HG02798 (cell line): ENCODE results near the gene CAPRIN2.

Source experiments
- ATAC-seq: cut with Tn5 transposase; IDR thresholded peaks from one replicate; pipeline ENCODE4 v1.9.1; 2021; ENCODE audit warnings: mild to moderate bottlenecking; ENCODE audit not compliant: unreplicated experiment, poor library complexity

CAPRIN2 gene

GRCh38 chr12:30754750-30755394 is at the start of gene CAPRIN2:
CAPRIN2 (minus strand) TSS chr12:30754951; CDS start chr12:30753520, 1,431 bp downstream.
- ATAC-seq = peak; percentile 96

- ATAC-seq = no peak
Measured at GRCh38 chr12:30797689-30798088, 42.9 kb upstream of the CAPRIN2 start.

GRCh38 chr12:30796891-30797371 is 42.2 kb upstream of the CAPRIN2 start:
- ATAC-seq = no peak

DNA sequence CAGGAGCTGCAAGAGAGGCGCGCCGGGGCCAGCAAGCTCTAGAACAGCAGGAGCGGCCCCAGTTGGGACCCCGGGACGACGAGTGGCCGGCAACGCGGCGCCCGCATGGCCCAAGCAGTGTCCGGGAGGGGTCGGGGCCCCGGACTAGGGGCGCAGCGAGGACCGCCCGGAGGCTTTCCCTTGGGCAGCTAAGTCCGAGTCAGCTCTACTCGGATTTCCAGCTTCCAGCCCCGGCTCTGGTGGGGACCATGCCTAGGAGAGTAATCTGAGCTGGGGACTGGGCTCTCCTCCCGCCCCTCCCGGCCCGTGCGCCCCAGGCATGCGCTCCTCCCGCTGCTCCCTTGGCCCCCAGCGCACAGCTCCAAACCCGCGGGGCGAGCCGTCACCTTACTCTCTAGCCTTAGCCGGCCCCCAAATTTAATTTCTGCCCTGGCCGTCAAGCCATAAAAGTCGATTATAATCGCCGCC is 41.6 kb upstream of the CAPRIN2 start:
- no peak for ATAC-seq

- peak; percentile 81 for ATAC-seq
Measured at GRCh38 chr12:30795410-30796312, 40.9 kb upstream of the CAPRIN2 start.

DNA sequence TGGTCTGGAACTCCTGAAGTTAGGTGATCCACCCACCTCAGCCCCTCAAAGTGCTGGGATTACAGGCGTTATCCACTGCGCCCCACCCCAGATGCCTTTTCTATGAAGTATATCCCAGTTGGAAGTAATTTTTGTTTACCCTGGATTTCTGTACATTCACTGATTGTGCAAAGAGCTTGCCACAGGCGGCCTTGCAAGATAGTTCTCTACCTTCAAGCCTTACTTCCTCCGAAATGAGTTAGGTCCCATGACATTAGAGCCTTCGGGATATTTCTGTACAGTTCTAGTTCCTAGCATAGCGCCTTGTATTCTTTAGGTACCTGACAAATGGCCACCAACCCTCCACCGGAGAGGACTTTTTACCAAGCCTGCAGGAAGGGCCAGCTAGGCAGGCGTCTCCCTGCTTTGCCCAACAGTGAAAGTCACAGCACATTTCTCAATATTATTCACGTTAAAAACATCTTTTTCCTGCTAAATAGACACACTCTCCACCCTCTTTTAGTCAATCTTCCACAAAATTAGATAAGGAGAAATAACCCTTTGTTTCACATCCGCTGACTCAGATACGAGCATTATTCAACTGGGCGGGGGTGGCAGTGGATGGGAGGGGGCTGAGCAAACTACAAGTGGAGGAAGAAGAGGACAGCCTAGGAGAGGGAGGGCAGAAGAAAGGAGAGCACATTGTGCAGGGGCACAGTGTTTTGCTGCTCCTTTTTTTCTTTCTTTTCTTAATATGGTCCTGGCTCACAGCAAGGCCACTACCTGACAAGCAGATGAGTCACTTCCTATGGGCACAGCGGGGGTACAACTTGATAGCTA is 40.0 kb upstream of the CAPRIN2 start:
- no peak for ATAC-seq

GRCh38 chr12:30794020-30794419 is 39.3 kb upstream of the CAPRIN2 start:
- no peak for ATAC-seq

GRCh38 chr12:30792648-30793499 is 38.1 kb upstream of the CAPRIN2 start:
- no peak for ATAC-seq

GRCh38 chr12:30792085-30792484 is 37.3 kb upstream of the CAPRIN2 start:
- ATAC-seq = no peak

GRCh38 chr12:30788754-30789153 is 34.0 kb upstream of the CAPRIN2 start:
- ATAC-seq = no peak

DNA sequence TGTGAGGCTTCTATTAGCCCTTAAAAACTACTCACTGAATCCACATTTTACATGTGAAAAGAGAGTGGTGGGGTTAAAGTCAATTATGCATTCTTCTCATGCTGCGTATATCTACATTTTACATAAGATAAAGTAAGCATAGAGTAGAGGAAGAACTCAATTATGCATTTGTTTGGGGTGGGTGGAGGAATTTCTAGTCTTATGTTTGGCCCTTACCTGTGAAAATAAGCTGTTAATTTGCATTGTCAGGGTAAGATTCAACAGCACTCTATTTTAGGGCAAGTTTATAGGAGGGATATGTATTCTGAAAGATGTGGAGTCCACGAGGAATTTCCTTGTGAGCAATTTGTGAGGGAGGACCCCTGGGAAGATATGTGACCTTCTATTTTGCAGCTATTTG is 30.9 kb upstream of the CAPRIN2 start:
- ATAC-seq = no peak

DNA sequence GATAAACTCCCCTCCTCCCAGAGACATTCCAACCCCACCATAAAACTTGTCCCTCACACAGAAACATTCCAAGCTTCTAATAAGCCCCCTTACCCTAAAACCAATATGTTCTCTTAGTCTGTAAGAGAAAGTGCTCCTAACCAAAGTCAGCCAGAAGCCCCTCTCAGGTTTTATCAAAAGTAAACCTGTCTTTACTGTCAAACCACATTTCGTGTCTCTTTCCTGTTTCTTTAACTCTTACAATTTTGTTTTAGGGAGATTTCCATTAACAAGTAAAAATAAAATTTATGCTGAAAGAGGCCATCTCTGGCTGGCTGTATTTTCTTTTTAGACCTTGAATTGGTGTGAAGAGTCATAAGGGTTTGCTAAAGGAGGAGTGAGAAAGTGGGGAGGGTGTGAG is 29.8 kb upstream of the CAPRIN2 start:
- ATAC-seq = no peak

DNA sequence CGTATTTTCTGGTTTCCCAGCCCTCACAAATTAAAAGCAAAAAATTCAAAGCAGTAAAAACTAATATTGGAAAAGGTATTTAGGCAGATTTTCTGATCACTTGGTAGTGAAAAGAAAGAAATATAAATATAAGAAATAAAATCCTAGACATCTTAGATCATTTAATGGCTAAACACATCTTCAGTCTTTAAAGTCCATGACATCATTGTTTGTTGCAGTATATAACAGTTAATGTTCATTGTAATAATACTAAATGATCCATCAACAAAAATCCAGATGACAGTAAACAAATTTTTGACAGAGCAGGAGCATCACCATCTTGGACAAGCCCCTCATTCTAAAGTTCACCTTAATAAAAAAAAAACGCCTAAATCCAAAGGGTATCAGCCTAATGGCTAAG is 29.2 kb upstream of the CAPRIN2 start:
- ATAC-seq = no peak

DNA sequence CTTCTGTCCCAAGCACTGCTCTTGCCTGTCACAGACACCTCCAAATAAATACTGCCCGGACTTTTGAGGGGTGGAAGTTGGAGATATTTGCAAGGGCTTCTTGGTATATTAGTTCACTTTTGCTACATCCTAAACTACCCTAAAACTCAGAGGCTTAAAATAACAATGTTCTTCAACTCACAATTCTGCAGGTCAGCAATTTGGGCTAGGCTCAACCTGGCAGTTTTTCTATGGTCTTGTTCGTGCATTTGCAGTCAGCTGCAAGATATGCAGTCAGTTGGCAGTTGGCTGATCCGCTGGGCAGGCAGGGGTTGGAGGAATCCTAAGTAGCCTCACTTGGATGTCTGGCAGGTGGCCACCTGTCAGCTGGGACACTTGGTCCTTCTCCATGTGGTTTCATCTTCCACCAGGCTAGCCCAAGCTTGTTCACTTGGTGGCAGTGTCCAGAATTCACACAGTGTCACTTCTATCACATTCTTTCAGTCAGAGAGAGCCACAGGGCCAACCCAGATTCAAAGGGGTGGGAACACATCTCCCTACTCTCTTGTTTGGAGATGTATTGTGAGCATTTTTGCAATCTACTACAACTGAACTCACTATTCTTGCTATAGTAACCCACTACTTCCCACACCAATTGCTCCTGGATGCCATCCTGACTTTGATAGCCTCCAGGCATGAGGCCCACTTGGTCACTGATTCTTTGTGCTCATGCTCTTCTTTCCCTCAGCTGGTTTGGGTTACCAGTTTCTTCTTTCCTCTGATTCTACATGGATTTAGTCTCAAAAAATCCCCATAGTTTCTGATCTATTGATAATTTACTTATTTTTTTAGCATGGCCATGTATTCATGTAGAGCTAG is 27.8 kb upstream of the CAPRIN2 start:
- no peak for ATAC-seq

- no peak for ATAC-seq
Measured at GRCh38 chr12:30779578-30779977, 24.8 kb upstream of the CAPRIN2 start.

GRCh38 chr12:30779178-30779577 is 24.4 kb upstream of the CAPRIN2 start:
- no peak for ATAC-seq

DNA sequence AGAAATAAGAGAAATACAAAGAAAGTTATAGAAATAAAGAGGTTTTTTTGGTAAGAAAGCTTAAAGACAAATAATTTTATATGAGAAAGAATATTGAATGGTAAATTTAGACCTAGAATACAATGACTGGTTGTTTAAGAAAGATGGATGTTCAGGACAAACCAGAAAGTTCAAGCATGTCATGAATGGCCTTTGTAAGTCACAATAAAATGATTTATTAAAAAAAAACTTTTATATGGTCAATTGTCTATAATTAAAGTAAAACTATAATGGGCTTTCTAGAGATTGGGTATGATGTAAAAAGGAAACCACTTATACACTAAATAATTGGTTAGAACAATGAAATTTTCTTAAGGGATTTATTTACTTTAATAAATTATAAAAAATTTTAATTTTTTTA is 19.8 kb upstream of the CAPRIN2 start:
- ATAC-seq = no peak

DNA sequence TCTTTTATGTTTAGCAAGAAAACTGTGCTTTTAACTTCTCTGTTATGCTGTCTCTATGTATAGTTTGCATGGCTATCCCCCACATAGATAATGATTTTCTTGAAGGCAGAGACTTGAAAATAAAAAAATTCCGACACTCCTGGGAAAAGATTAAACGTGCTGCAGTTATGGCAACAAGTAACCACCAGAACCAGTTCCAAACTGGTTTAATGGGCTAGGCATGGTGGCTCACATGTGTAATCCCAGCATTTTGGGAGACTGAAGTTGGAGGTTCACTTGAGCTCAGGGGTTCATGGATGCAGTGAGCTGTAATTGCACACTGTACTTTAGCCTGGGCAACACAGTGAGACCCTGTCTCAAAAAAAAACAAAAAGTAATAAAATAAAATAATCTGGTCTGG is 15.1 kb upstream of the CAPRIN2 start:
- no peak for ATAC-seq

GRCh38 chr12:30764251-30764650 is 9.5 kb upstream of the CAPRIN2 start:
- no peak for ATAC-seq
